ENCODE data around the gene FRAT2.

DNA sequence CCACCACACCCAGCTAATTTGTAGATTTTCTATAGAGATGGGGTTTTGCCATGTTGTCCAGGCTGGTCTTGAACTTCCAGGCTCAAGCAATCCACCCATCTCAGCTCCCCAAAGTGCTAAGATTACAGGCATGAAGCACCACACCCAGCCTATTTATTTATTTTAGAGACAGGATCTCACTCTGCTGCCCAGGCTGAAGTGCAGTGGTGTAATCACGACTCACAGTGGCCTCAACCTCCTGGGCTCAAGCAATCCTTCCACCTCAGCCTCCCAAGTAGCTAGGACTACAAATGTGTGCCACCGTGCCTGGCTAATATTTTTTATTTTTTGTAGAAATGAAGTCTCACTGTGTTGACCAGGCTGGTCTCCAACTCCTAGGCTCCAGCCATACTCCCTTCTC lies 6.9 kb upstream of the FRAT2 start:
- TF ChIP-seq, protein P1, sequence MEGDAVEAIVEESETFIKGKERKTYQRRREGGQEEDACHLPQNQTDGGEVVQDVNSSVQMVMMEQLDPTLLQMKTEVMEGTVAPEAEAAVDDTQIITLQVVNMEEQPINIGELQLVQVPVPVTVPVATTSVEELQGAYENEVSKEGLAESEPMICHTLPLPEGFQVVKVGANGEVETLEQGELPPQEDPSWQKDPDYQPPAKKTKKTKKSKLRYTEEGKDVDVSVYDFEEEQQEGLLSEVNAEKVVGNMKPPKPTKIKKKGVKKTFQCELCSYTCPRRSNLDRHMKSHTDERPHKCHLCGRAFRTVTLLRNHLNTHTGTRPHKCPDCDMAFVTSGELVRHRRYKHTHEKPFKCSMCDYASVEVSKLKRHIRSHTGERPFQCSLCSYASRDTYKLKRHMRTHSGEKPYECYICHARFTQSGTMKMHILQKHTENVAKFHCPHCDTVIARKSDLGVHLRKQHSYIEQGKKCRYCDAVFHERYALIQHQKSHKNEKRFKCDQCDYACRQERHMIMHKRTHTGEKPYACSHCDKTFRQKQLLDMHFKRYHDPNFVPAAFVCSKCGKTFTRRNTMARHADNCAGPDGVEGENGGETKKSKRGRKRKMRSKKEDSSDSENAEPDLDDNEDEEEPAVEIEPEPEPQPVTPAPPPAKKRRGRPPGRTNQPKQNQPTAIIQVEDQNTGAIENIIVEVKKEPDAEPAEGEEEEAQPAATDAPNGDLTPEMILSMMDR (IDR thresholded peaks at IDR 0.05; ENCODE audit: low read depth, low read length, poor library complexity, severe bottlenecking): no peak
- TF ChIP-seq EZH2phosphoT487 (IDR thresholded peaks at IDR 0.05; ENCODE audit: borderline replicate concordance, low read length): no peak
